Measurements from ENCODE around the gene NFU1. TPM values are rescaled to one million over a fixed set of nuclear protein-coding genes. Genes with fewer than 3 reads are reported as not detected.

NFU1 gene
- total RNA-seq (100 to 1,000 TPM in 1 of 9 donors, 10 to 100 TPM in 8; 47.3 to 117 (median 53.9) TPM), polyA plus RNA-seq (10 to 100 TPM; 55.3 to 85.8 (median 58.8) TPM)
- long read RNA-seq, donor 1, transcript NFU1-203 (8 exons, 1,467 nt), result major isoform, 40 of 42 reads
- long read RNA-seq, donor 1, partial matches to known transcripts, result 0 of 42 reads
- long read RNA-seq, donor 1, other reads (novel, unspliced or antisense), result 0 of 42 reads
- long read RNA-seq, donor 2, transcript NFU1-203 (8 exons, 1,467 nt), result major isoform, 18 of 18 reads
- long read RNA-seq, donor 2, partial matches to known transcripts, result 0 of 18 reads
- long read RNA-seq, donor 2, other reads (novel, unspliced or antisense), result 0 of 18 reads
- long read RNA-seq, donor 3, transcript NFU1-203 (8 exons, 1,467 nt), result major isoform, 23 of 23 reads
- long read RNA-seq, donor 3, partial matches to known transcripts, result 0 of 23 reads
- long read RNA-seq, donor 3, other reads (novel, unspliced or antisense), result 0 of 23 reads
- long read RNA-seq, donor 4, transcript NFU1-203 (8 exons, 1,467 nt), result major isoform, 16 of 19 reads
- long read RNA-seq, donor 4, partial matches to known transcripts, result 2 of 19 reads
- long read RNA-seq, donor 4, other reads (novel, unspliced or antisense), result 1 of 19 reads
- long read RNA-seq, donor 5, transcript NFU1-203 (8 exons, 1,467 nt), result major isoform, 24 of 30 reads
- long read RNA-seq, donor 5, partial matches to known transcripts, result 0 of 30 reads
- long read RNA-seq, donor 5, other reads (novel, unspliced or antisense), result 5 of 30 reads
- long read RNA-seq, donor 6, transcript NFU1-203 (8 exons, 1,467 nt), result major isoform, 10 of 15 reads
- long read RNA-seq, donor 6, partial matches to known transcripts, result 1 of 15 reads
- long read RNA-seq, donor 6, other reads (novel, unspliced or antisense), result 4 of 15 reads
- long read RNA-seq, donor 7, transcript NFU1-203 (8 exons, 1,467 nt), result major isoform, 17 of 17 reads
- long read RNA-seq, donor 7, partial matches to known transcripts, result 0 of 17 reads
- long read RNA-seq, donor 7, other reads (novel, unspliced or antisense), result 0 of 17 reads
- long read RNA-seq, donor 8, transcript NFU1-203 (8 exons, 1,467 nt), result major isoform, 31 of 32 reads
- long read RNA-seq, donor 8, partial matches to known transcripts, result 0 of 32 reads
- long read RNA-seq, donor 8, other reads (novel, unspliced or antisense), result 0 of 32 reads
- long read RNA-seq, donor 9, transcript NFU1-203 (8 exons, 1,467 nt), result major isoform, 18 of 25 reads
- long read RNA-seq, donor 9, partial matches to known transcripts, result 6 of 25 reads
- long read RNA-seq, donor 9, other reads (novel, unspliced or antisense), result 0 of 25 reads
- long read RNA-seq, donor 10, transcript NFU1-203 (8 exons, 1,467 nt), result major isoform, 9 of 9 reads
- long read RNA-seq, donor 10, partial matches to known transcripts, result 0 of 9 reads
- long read RNA-seq, donor 10, other reads (novel, unspliced or antisense), result 0 of 9 reads

GRCh38 chr2:69436938-69437750, at the start of gene NFU1:
Gene NFU1 (minus strand): TSS chr2:69437435. CDS start chr2:69437422, 13 bp downstream.
- intact Hi-C loops (cut with DNase I), result no loop called here
- H3K9me3 ChIP-seq (replicated peaks in 1 of 3), result no peaks in the 10 kb centered on the region
- no peaks in the 10 kb centered on the region for H3K36me3 ChIP-seq (replicated peaks in 1 of 2)
- DNase-seq, result peak; percentile 92 to 97 (median 95)
- H3K4me3 ChIP-seq, result peak within 1 kb of the TSS; percentile 11 to 78 (median 66)
- H3K27me3 ChIP-seq, result no peaks in the 10 kb centered on the region
- TF ChIP-seq CTCF (IDR thresholded peaks at IDR 0.05), result peak; percentile 60 to 86 (median 73)
- peak; percentile 79 to 85 for TF ChIP-seq POLR2A (IDR thresholded peaks at IDR 0.05)
- WGBS, 4 donors, result 0 to 1% (median 0%) methylated on average over 18 to 60 of the region's 60 CpGs
- H3K27ac ChIP-seq, result peak within 1 kb of the TSS; percentile 83 to 98 (median 96)
- H3K4me1 ChIP-seq (replicated peaks in 1 of 2), result peaks cover 16 to 27% of the 10 kb centered on the region in 2 donors

GRCh38 chr2:69483696-69484095, 46.5 kb upstream of the NFU1 start:
- Histone ChIP-seq H3K27me3 (no peaks in the 10 kb centered on the region), H3K9me3 (replicated peaks in 1 of 3) (no peaks in the 10 kb centered on the region), H3K4me3 (no peak overlapping the region), H3K27ac (no peak overlapping the region), H3K36me3 (replicated peaks in 1 of 2) (peaks cover 0 to 8% of the 10 kb centered on the region in 2 donors), H3K4me1 (replicated peaks in 1 of 2) (no peaks in the 10 kb centered on the region)
- WGBS, 4 donors, result 86 to 88% (median 87%) methylated on average over 3 of the region's 3 CpGs
- intact Hi-C loops (cut with DNase I), result no loop called here
- no peak for TF ChIP-seq CTCF (IDR thresholded peaks at IDR 0.05)
- no peak for TF ChIP-seq POLR2A (IDR thresholded peaks at IDR 0.05)
- no peak for DNase-seq

- no peaks in the 10 kb centered on the region for H3K9me3 ChIP-seq (replicated peaks in 1 of 3)
- H3K27me3 ChIP-seq, result no peaks in the 10 kb centered on the region
- 78 to 88% (median 84%) methylated on average over 4 of the region's 4 CpGs for WGBS, 4 donors
- peaks cover 0 to 8% of the 10 kb centered on the region in 2 donors for H3K36me3 ChIP-seq (replicated peaks in 1 of 2)
- intact Hi-C loops (cut with DNase I), result no loop called here
- no peak overlapping the region for H3K27ac ChIP-seq
- no peak for TF ChIP-seq POLR2A (IDR thresholded peaks at IDR 0.05)
- no peak for TF ChIP-seq CTCF (IDR thresholded peaks at IDR 0.05)
- H3K4me3 ChIP-seq, result no peak overlapping the region
- DNase-seq, result no peak
- H3K4me1 ChIP-seq (replicated peaks in 1 of 2), result no peaks in the 10 kb centered on the region
These were observed 45.8 kb upstream of the NFU1 start for GRCh38 chr2:69483024-69483423.
